Gastrocnemius medialis (tissue), 4 donors: ENCODE measurements around the gene NCMAP. TPM values are rescaled to one million over a fixed set of nuclear protein-coding genes. Genes with fewer than 3 reads are reported as not detected.

Source experiments
- ATAC-seq, 2 donors: fragments of 150-250 bp; one replicate each; pipeline ENCODE4 v1.9.1; 2016
- DNase-seq, 2 donors: peaks; one replicate each; pipeline ENCODE4 v3.0.0-alpha.2; 2019
- H3K27ac ChIP-seq, 4 donors: fragments of 200-600 bp; sonication (generic); 1 replicate in 1 of 4; 2 replicates in 3 of 4; pipeline ENCODE4 v1.5.1; 2016 to 2018; ENCODE audit warnings: mild to moderate bottlenecking in 2 of 4, moderate library complexity in 1 of 4
- H3K27me3 ChIP-seq, 3 donors: fragments of 200-600 bp; sonication (generic) in 2 of 3; 1 replicate in 1 of 3; 2 replicates in 2 of 3; pipeline versions ENCODE4 v1.5.1 to v1.6.0; 2016 to 2019; ENCODE audit warnings: mild to moderate bottlenecking in 1 of 3, moderate library complexity in 1 of 3
- H3K36me3 ChIP-seq, 2 donors: fragments of 200-600 bp; sonication (generic) in 1 of 2; one replicate each; pipeline ENCODE4 v1.5.1; 2017 to 2018
- H3K4me1 ChIP-seq, 2 donors: fragments of 200-600 bp; sonication (generic) in 1 of 2; one replicate each; pipeline ENCODE4 v1.5.1; 2016 to 2017; ENCODE audit warnings: mild to moderate bottlenecking in 2 of 2
- H3K4me3 ChIP-seq, 4 donors: fragments of 200-600 bp; sonication (generic) in 3 of 4; 1 replicate in 1 of 4; 2 replicates in 3 of 4; pipeline ENCODE4 v1.5.1; 2016 to 2019; ENCODE audit warnings: mild to moderate bottlenecking in 2 of 4
- H3K9me3 ChIP-seq, 3 donors: fragments of 200-600 bp; sonication (generic) in 2 of 3; 1 replicate in 1 of 3; 2 replicates in 2 of 3; pipeline ENCODE4 v1.5.1; 2016 to 2019
- POLR2A ChIP-seq, 2 donors: fragments of 450-650 bp; IDR thresholded peaks; one replicate each; pipeline ENCODE4 v1.6.1; 2017; ENCODE audit warnings: antibody characterized with exemption in 2 of 2, mild to moderate bottlenecking in 2 of 2, moderate library complexity in 2 of 2
- in situ Hi-C, 4 donors: fragments of 200-750 bp; cut with MboI; loops; one replicate each; pipeline versions ENCODE4 v1.15.0 to v1.8.0; 2017; ENCODE audit warnings: low sequenced_read_pairs in 4 of 4
- intact Hi-C: fragments of 100-400 bp; cut with DNase I; formaldehyde crosslinking; loops from one replicate; pipeline ENCODE4 v1.15.1; 2023; ENCODE audit warnings: low total_unique reads
- total RNA-seq, 4 donors: library from RNA; depleted of rRNA; stranded (reverse); fragments of >200 nt; gene quantifications; one replicate each; pipeline versions ENCODE4 v1.1.0 to v1.2.3, GENCODE V29; 2016
- TF ChIP-seq, protein P1 (sequence below), 5 experiments: fragments of 450-650 bp in 3 of 5; fragments of 200-600 bp in 2 of 5; sonication (generic) in 2 of 5; IDR thresholded peaks in 4 of 5; conservative IDR thresholded peaks in 1 of 5; 1 replicate in 4 of 5; 2 replicates in 1 of 5; pipeline ENCODE4 v1.5.1; 2016 to 2019; ENCODE audit warnings: antibody characterized with exemption in 5 of 5, mild to moderate bottlenecking in 3 of 5, moderate library complexity in 3 of 5

NCMAP gene
- total RNA-seq, 4 donors from 2014 or later: 0.09 TPM; not detected in 3

DNA sequence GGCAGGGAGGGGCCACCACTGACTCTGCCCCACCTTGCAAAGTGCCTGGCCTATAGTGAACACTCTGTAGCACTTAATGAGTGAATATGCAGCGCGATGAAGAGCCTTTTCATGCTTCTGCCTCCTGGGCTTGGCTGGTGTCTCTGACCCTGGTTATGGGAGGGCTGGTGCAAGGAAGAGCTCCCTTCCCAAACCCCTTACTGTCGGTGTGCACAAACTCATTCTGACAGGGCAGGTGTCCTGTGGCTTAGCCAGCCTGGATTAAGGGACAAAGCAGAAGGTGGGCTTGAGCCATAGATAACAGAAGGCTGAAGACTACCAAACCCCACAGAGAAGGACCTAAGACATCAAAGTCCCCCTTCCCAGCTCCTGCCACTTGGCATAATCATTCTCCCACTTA is 2.0 kb upstream of the NCMAP start:
- H3K4me1 ChIP-seq: peaks cover 0 to 7% of the 10 kb centered on the region in 2 donors
- in situ Hi-C loops: no loop called here
- TF ChIP-seq POLR2A (IDR thresholded peaks at IDR 0.05): no peak
- TF ChIP-seq, protein P1, sequence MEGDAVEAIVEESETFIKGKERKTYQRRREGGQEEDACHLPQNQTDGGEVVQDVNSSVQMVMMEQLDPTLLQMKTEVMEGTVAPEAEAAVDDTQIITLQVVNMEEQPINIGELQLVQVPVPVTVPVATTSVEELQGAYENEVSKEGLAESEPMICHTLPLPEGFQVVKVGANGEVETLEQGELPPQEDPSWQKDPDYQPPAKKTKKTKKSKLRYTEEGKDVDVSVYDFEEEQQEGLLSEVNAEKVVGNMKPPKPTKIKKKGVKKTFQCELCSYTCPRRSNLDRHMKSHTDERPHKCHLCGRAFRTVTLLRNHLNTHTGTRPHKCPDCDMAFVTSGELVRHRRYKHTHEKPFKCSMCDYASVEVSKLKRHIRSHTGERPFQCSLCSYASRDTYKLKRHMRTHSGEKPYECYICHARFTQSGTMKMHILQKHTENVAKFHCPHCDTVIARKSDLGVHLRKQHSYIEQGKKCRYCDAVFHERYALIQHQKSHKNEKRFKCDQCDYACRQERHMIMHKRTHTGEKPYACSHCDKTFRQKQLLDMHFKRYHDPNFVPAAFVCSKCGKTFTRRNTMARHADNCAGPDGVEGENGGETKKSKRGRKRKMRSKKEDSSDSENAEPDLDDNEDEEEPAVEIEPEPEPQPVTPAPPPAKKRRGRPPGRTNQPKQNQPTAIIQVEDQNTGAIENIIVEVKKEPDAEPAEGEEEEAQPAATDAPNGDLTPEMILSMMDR (IDR thresholded peaks at IDR 0.05 in 4 of 5, conservative IDR thresholded peaks at IDR 0.05 in 1 of 5): no peak
- H3K27me3 ChIP-seq: peaks cover 23 to 31% (median 27%) of the 10 kb centered on the region in 3 donors
- H3K9me3 ChIP-seq: no peaks in the 10 kb centered on the region
- H3K36me3 ChIP-seq: no peaks in the 10 kb centered on the region
- H3K27ac ChIP-seq: no peak overlapping the region
- ATAC-seq (no peak), DNase-seq (no peak)
- no peak overlapping the region for H3K4me3 ChIP-seq
- intact Hi-C loops: no loop called here

DNA sequence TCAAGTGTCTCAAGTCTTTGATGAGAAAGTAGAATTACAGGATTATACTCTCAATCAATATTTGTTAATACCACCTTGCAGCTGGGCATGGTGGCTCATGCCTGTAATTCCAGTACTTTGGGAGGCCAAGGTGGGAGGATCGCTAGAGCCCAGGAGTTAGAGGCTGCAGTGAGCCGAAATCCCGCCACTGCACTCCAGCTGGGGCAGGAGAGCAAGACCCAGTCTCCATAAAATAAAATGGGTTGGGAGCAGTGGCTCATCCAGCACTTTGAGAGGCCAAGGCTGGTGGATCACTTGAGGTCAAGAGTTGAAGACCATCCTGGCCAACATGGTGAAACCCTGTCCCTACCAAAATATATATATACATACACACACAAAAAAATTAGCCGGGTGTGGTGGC is 1.2 kb upstream of the NCMAP start:
- intact Hi-C loops: no loop called here
- in situ Hi-C loops: no loop called here

DNA sequence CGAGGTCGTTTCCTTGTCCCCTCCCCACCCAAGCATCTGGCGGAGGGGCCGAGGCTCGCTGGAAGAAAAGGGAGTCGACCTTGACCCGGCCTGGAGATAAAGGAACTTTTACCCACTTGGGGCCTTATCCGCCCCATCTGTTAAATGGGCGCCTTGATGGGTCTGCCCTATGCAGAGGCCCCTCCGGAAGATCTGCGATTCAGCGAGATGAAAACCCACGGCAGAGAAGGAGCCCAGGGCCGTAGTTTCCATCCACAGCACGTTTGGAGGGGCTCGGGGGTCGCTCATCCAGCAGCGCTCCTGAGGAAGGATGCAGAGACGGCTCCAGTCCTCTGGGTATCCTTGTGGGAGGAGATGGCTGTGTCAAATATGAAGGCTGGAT is 518 bp downstream of the NCMAP start:
- ATAC-seq: no peak
- Histone ChIP-seq H3K4me1 (peaks cover 0 to 5% of the 10 kb centered on the region in 2 donors), H3K36me3 (no peaks in the 10 kb centered on the region), H3K9me3 (no peaks in the 10 kb centered on the region), H3K27ac (no peak overlapping the region), H3K27me3 (peaks cover 23 to 31% (median 27%) of the 10 kb centered on the region in 3 donors), H3K4me3 (no peak overlapping the region)
- in situ Hi-C loops: no loop called here
- DNase-seq: no peak
- TF ChIP-seq POLR2A (IDR thresholded peaks at IDR 0.05): no peak
- TF ChIP-seq, protein P1 (IDR thresholded peaks at IDR 0.05 in 4 of 5, conservative IDR thresholded peaks at IDR 0.05 in 1 of 5): no peak
- intact Hi-C loops: no loop called here

More for the DNA sequence above, 1.2 kb upstream of the NCMAP start:
- TF ChIP-seq, protein P1 (IDR thresholded peaks at IDR 0.05 in 4 of 5, conservative IDR thresholded peaks at IDR 0.05 in 1 of 5): no peak
- TF ChIP-seq POLR2A (IDR thresholded peaks at IDR 0.05): no peak
- H3K4me3 ChIP-seq: no peak overlapping the region
- no peak overlapping the region for H3K27ac ChIP-seq
- H3K36me3 ChIP-seq: no peaks in the 10 kb centered on the region
- H3K4me1 ChIP-seq: peaks cover 0 to 6% of the 10 kb centered on the region in 2 donors
- H3K27me3 ChIP-seq: peaks cover 23 to 31% (median 27%) of the 10 kb centered on the region in 3 donors
- H3K9me3 ChIP-seq: no peaks in the 10 kb centered on the region
- ATAC-seq: no peak
- no peak for DNase-seq

DNA sequence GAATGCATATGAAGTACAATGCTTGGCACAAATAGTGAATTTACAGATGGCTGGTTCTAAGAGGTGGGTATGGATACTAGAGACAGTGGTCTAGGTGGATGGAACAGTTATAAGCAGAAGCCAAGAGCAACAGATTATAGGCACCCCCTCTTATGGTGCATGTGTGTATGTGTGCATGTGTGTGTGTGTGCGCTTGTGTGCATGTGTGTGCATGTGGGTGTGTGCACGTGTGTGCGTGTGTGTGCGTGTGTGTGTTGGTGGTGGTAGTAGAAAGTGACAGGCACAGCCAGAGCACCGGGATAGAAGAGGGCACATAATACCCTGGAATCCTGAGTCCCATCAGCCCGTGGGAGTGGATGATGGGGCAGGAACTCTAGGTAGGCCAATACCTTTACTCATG is 1.3 kb downstream of the NCMAP start:
- Histone ChIP-seq H3K27me3 (peaks cover 23 to 31% (median 27%) of the 10 kb centered on the region in 3 donors), H3K4me1 (peaks cover 0 to 5% of the 10 kb centered on the region in 2 donors), H3K27ac (no peak overlapping the region), H3K4me3 (no peak overlapping the region), H3K36me3 (no peaks in the 10 kb centered on the region), H3K9me3 (no peaks in the 10 kb centered on the region)
- intact Hi-C loops: no loop called here
- in situ Hi-C loops: no loop called here
- no peak for DNase-seq
- ATAC-seq: no peak
- TF ChIP-seq, protein P1 (IDR thresholded peaks at IDR 0.05 in 4 of 5, conservative IDR thresholded peaks at IDR 0.05 in 1 of 5): no peak
- TF ChIP-seq POLR2A (IDR thresholded peaks at IDR 0.05): no peak

DNA sequence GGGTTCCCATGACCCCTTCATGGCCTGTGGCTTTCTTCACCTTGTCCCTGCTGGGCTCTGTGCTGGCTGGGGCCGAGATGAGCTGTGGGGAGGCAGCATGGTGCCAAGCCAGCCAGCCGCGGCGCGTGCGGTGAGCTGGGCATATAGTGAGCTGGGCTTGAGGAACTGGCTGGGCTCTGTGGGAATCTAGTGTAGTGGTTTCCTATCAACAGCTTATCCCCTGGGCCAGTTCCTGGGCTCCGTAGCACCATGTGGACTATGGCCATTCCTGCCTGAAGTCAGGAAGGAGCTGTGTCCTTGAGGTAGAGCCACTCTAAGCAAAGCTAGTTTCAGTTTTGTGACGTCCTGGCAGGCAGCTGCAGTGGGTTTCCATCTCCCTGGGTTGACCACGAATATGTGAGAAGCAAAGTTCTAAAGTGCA is 1.8 kb downstream of the NCMAP start:
- Histone ChIP-seq H3K4me3 (no peak overlapping the region), H3K36me3 (no peaks in the 10 kb centered on the region), H3K27ac (peak overlapping the region in 1 of 4 donors; percentile 43), H3K4me1 (peaks cover 0 to 5% of the 10 kb centered on the region in 2 donors), H3K27me3 (peaks cover 23 to 31% (median 27%) of the 10 kb centered on the region in 3 donors), H3K9me3 (no peaks in the 10 kb centered on the region)
- intact Hi-C loops (no loop called here), in situ Hi-C loops (no loop called here)
- ATAC-seq (no peak), DNase-seq (no peak)
- TF ChIP-seq, protein P1 (IDR thresholded peaks at IDR 0.05 in 4 of 5, conservative IDR thresholded peaks at IDR 0.05 in 1 of 5): no peak
- no peak for TF ChIP-seq POLR2A (IDR thresholded peaks at IDR 0.05)
